NCI-H226 (cell line): ENCODE data around the gene SULT1A1.
A peak's percentile ranks its signal among the peaks of the same experiment; 100 is the strongest.
"Not testable (repeated sequence)": the region's sequence is repeated elsewhere in the genome, so short reads cannot be mapped to it uniquely, and the experiment has no call there.

ENCODE experiments used
- DNase-seq: peaks from one replicate; pipeline ENCODE4 v3.0.0-alpha.2; 2015

Gene SULT1A1

GRCh38 chr16:28608496-28608808, 1.4 kb downstream of the SULT1A1 start:
- not testable (repeated sequence) for DNase-seq

- not testable (repeated sequence) for DNase-seq
Measured at GRCh38 chr16:28607681-28608495, 2.0 kb downstream of the SULT1A1 start.

- DNase-seq: no peak
Measured at GRCh38 chr16:28607116-28607623, 2.7 kb downstream of the SULT1A1 start.

GRCh38 chr16:28606291-28607115, 3.3 kb downstream of the SULT1A1 start:
- no peak for DNase-seq

- no peak for DNase-seq
Measured at GRCh38 chr16:28604186-28604565, 5.7 kb downstream of the SULT1A1 start.

GRCh38 chr16:28603381-28604185, 6.3 kb downstream of the SULT1A1 start:
- DNase-seq: no peak

- DNase-seq: no peak
Measured at GRCh38 chr16:28602529-28602928, 7.3 kb downstream of the SULT1A1 start.

- not testable (repeated sequence) for DNase-seq
Measured at GRCh38 chr16:28602062-28602461, 7.8 kb downstream of the SULT1A1 start.

GRCh38 chr16:28601589-28601988, 8.3 kb downstream of the SULT1A1 start:
- DNase-seq: not testable (repeated sequence)

- DNase-seq: not testable (repeated sequence)
Measured at GRCh38 chr16:28600965-28601364, 8.9 kb downstream of the SULT1A1 start.

- not testable (repeated sequence) for DNase-seq
Measured at GRCh38 chr16:28599377-28600285, 10.2 kb downstream of the SULT1A1 start.

- no peak for DNase-seq
Measured at GRCh38 chr16:28597692-28598261, 12.1 kb downstream of the SULT1A1 start.

- peak; percentile 71 for DNase-seq
Measured at GRCh38 chr16:28596840-28597691, 12.8 kb downstream of the SULT1A1 start, which contains the start of gene SULT1A2. TSS of gene SULT1A2 (minus strand) at chr16:28597050. CDS start at chr16:28595930, 1,120 bp downstream.

- DNase-seq: no peak
Measured at GRCh38 chr16:28596115-28596630, 13.7 kb downstream of the SULT1A1 start.

GRCh38 chr16:28595451-28595850, 14.4 kb downstream of the SULT1A1 start:
- not testable (repeated sequence) for DNase-seq

GRCh38 chr16:28592979-28593553, 16.8 kb downstream of the SULT1A1 start:
- DNase-seq: no peak

GRCh38 chr16:28592511-28592910, 17.3 kb downstream of the SULT1A1 start:
- DNase-seq: no peak

GRCh38 chr16:28591355-28591754, 18.5 kb downstream of the SULT1A1 start:
- no peak for DNase-seq
